Colon (tissue), 2 donors: Measurements from ENCODE around the gene SFI1.

Experiments used
- FAIRE-seq: peaks from 2 replicates; lab custom pipeline; 2012; peaks lifted over from hg19 to GRCh38; lab: Jason Lieb, UNC
- donor health status: control.
- donor health status: control.

Gene SFI1

DNA sequence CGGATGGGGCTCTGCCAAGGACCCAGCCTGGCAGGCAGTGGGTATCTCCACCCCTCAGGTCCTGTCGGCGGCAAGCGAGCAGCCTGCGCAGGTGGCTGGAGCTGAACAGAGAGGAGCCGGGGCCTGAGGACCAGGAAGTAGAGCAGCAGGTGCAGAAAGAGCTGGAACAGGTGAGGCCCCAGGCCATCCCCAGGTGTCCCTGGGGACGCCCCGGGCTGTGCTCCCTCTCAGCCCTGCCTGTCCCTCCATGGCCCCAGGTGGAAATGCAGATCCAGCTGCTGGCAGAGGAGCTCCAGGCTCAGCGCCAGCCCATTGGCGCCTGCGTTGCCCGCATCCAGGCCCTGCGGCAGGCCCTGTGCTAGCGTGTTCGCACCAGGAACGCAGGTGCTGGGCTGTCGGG, 121.7 kb downstream of the SFI1 start:
- FAIRE-seq = no peak

DNA sequence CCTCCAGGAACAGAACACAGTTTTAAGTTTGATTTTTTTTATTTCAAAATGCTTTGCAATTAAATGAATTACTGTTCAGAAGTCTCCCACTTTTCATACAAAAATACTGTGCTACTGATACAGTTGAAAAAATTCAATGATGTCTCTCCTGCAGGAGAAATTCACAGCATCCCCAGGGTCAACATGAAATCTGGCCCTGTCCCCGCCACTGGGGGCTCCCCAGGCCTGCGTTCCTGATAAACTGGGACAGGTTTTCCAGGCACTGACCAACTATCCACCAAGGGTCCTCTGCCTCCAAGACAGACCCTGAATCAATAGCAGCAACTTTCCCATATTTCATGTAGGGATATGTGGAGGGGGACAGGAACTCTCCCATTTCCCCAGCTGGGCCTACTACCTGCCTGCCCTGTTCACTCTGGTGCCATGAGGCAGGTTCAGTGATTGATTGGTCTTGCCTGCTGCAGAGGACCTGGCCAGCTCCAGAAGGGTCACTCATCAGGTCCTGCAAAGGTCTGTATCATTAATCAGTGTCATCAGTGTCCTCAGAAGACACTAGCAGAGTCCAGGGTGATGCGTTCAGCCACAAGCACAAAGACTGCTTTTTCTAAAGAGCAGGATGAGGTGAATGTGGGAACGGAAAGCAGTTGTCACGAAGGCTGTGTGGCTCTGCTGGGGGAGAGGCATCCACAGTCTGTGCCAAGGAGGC, 122.3 kb downstream of the SFI1 start:
- no peak for FAIRE-seq

GRCh38 chr22:31619611-31620300, 123.4 kb downstream of the SFI1 start:
- FAIRE-seq = no peak

- FAIRE-seq = no peak
These were observed 124.6 kb downstream of the SFI1 start for GRCh38 chr22:31620756-31621480.

GRCh38 chr22:31621507-31622124, 125.3 kb downstream of the SFI1 start:
- FAIRE-seq = no peak

DNA sequence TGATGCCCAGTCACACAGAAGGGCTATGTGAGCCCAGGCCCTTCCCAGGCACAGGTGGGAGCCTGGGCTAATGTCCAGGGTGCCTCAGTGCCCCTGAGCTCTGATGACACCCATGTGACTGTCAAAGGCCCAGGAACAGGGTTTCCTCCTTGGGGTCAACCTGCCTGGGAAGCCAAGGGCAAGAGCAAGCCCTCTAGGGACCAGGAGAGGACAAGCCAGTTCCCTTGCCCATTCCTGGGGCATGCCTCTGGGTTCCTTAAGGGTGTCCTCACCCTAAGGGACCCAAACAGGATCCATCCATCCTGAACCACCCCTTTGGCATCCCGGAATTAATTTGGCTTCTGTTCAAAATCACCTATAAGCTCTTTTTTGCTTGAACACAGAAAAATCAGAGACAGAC, 126.6 kb downstream of the SFI1 start:
- FAIRE-seq = no peak

GRCh38 chr22:31623592-31624304, 127.4 kb downstream of the SFI1 start:
- FAIRE-seq = no peak

DNA sequence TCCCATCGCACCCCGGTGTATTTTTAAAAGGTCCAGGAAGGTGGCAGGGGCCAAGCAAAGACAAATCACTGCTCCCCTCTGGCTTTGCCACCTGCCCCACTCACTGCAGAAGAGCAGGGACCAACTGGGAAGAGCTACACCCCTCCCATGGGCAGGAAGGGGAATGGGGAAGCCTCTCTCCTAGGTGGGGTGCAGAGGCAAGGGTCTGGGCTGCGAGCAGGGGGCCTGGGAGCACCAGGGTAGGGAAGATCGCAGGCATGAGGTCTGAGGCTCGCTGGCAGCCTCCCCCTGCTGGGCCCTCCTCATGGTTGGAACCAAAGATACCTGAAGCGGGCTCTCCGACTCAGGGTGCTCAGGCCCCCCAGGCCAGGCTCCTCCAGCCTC, 128.9 kb downstream of the SFI1 start:
- no peak for FAIRE-seq

- FAIRE-seq = no peak
These were observed 129.5 kb downstream of the SFI1 start for GRCh38 chr22:31625661-31626426.

DNA sequence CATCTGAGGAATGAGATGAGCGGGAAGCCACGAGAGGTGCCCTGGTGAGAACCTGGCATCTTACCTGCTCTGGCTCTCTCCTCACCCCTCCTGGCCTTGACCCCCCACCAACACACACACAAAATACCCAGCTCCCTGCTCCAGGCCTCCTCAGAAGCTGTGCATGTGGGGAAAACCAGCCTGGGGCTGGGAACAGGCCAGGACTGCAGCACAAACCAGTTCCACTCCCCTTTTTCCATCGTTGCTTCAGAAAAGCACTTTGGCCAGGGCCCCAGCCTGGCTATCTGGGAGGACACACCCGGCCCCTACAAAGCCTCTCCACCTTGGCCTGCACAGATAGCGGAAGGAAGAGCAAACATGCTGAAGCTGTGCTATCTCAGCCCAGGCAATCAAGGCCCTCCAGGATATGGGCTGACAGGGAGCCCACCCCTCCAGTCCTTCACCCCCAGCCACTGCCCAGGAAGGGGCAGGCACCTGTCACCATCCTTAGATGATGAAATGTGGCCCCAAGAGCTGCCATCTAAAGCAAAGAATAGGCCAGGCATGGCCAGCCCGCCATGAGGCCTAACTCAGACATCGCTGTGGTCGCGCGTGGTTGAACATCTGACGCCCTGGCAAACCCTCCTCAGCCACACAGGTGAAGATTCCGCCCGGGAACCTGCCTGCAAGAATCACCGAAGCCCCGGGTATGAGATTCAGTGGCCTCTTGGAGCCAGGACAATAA, 130.3 kb downstream of the SFI1 start:
- no peak for FAIRE-seq

- no peak for FAIRE-seq
These were observed 130.9 kb downstream of the SFI1 start for GRCh38 chr22:31627223-31627731.

DNA sequence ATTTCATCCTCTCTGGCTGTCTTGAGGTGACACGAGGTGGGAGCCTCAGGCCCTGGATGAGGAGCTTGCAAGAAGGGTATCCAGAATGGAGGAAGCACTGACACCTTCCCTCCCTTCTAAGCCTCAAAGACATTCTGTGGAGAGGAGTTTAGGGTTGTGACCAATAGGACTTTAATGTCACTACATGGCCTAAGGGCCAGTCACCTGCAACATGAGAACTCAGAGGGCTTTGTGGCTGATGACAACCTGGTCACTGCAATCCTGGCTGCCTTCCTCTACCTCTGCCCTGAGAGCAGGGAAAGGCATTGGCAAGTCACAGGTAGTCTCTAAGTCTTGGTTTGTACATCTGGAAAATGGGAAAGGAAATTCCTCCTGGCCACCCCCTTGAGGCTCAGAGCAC, 132.0 kb downstream of the SFI1 start:
- no peak for FAIRE-seq

DNA sequence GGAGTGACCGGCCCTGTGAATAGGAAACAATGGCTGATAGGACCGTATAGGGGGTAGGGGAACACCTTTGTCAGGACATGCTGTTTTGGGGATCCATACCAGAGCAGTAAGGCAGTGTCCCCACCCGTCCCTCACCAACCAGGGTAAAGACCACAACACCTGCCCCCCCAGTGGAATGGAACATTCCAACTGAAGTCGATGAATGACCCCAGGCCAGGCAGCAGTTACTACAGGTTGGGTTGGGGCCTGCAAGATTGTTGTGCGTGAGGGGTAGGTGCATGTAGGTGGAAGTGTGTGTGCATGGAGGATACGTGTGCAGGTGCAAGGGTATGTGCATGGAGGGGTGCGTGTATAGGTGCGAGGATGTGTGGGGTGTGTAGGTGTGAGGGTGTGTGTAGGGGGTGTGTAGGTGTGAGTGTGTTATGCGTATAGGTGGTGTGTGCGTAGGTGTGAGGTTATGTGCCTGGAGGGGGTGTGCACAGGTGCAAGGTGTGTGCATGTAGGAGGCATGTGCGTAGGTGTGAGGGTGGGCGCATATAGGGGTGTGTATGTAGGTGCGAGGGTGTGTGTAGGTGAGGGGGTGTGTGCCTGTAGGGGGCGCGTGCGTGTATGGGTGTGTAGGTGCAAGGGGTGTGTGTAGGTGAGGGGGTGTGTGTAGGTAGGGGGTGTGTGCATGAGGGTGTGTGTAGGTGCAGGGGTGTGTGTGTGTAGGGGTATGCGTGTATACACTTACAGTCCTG, 132.8 kb downstream of the SFI1 start:
- FAIRE-seq = no peak

DNA sequence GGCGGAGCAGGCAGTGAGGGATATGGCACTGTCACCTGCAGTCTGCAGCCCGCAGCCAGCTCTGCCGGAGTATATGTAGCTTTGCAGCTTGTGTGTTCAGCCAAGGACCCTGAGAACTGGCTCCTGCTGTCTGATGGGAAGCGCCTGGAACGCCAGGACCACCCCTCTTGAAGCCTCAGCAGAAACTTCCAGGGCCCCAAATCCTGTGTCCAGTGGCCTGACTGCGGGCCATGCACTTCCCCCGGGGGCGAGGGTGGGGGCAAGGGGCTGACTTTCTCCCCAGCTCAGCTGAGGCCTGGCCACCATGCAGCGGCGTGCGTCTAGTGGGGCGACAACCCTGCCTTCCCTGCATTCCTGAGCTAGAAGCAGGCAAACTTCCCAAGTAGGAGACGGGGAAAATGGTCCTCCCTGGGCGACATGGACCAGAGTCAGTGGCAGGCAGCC, 133.4 kb downstream of the SFI1 start:
- no peak for FAIRE-seq

GRCh38 chr22:31630331-31631329, 134.3 kb downstream of the SFI1 start:
- no peak for FAIRE-seq

GRCh38 chr22:31631436-31631835, 135.1 kb downstream of the SFI1 start:
- no peak for FAIRE-seq

- no peak for FAIRE-seq
These were observed 139.4 kb downstream of the SFI1 start for GRCh38 chr22:31635638-31636306.

- no peak for FAIRE-seq
These were observed 141.1 kb downstream of the SFI1 start for GRCh38 chr22:31637447-31637890.
